DMS79 (cell line): ENCODE measurements around the gene PSPN.
"Not testable (repeated sequence)": the region's sequence is repeated elsewhere in the genome, so short reads cannot be mapped to it uniquely, and the experiment has no call there.

Experiments
- DNase-seq: peaks from one replicate; lab custom pipeline; 2025; lab: John Stamatoyannopoulos, UW

The PSPN gene

DNA sequence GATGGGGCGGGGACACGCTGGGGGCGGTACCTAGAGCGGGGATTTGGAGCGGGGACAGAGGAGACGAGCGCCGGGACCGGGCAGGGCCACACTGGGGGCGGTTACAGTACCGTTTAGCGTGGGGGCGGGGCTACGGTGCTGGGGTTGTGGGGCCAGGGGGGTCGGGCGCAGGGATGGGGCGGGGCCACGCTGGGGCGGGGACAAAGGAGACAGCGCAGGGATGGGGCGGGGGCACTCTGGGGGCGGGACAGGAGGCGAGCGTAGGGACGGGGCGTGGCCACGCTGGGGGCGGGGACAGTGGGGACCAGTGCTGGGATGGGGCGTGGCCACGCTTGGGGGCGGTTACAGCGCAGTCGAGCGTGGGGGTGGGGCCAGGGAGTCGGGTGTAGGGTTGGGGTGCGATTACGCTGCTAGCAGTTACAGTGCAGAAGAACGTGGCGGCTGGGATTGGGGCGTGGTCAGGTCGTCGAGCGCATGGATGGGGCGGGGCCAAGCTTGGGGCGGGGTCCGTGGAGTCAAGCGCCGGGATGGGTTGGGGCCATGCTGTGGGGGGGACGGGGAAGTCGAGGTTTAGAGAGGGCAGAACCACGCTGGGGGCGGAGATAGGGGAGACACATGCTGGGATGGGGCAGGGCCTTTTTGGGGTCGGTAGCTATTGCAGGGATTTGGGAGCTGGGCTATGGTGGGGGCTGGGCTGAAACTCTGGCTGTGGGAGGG, 2.5 kb downstream of the PSPN start:
- DNase-seq = peak; percentile 94

DNA sequence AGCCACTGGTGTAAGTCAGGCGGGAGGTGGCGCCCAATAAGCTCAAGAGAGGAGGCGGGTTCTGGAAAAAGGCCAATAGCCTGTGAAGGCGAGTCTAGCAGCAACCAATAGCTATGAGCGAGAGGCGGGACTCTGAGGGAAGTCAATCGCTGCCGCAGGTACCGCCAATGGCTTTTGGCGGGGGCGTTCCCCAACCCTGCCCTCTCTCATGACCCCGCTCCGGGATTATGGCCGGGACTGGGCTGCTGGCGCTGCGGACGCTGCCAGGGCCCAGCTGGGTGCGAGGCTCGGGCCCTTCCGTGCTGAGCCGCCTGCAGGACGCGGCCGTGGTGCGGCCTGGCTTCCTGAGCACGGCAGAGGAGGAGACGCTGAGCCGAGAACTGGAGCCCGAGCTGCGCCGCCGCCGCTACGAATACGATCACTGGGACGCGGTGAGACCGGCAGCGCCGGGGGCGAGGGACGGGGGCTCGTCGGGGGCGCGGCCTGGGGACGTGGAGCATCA, 3.1 kb downstream of the PSPN start, which contains the start of gene ALKBH7:
ALKBH7 (plus strand) TSS at position 201 of the 502 bp plus-strand sequence; CDS start at position 228, 27 bp downstream.
- DNase-seq = peak; percentile 98

DNA sequence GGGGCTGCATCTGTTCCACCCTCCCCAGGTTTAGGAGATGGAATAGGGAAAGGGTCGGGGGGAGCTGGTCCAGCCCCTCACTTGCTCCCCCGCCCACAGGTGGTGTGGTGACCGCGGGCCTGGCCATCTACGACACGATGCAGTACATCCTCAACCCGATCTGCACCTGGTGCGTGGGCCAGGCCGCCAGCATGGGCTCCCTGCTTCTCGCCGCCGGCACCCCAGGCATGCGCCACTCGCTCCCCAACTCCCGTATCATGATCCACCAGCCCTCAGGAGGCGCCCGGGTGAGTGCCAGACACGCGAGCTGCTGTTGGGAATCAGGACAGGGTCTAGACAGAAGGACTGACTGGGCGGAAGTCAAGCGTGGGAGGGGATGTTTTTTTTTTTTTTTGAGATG, 11.4 kb downstream of the PSPN start:
- no peak for DNase-seq

DNA sequence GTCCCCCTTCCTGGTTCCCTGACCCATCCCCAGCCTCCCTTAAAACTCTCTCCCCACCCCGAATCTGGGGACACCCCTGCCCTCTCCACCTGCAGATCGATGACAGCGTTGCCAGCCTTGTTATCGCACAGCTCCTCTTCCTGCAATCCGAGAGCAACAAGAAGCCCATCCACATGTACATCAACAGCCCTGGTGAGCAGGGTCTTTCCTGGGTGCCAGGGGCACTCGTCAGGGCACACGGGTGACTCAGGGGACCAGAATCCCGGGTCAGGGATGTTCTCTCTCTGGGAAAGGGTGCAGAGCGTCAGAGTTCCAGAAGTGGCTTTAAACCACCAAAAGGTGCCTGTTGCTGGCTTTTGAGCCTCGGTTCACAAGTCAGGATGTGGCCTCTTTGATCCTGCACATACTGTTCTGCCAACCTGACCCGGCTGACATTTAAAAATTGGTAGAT, 13.4 kb downstream of the PSPN start:
- DNase-seq = no peak

DNA sequence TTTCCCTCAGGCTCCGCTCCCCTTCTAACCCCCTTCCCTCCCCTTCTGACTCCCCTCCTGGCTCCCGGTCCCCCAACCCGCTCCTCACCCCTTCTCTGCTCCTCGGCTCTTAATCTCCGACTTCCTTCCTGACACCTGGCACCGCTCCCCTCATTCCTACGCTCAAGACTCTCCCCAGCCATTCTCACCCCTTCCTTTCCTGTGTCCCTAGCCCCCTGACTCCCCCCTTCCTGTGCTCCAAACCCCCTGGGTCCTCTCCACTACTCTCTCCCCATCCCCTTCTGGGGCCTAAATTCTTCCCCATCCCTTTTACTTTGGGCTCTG, 13.7 kb downstream of the PSPN start:
- no peak for DNase-seq

DNA sequence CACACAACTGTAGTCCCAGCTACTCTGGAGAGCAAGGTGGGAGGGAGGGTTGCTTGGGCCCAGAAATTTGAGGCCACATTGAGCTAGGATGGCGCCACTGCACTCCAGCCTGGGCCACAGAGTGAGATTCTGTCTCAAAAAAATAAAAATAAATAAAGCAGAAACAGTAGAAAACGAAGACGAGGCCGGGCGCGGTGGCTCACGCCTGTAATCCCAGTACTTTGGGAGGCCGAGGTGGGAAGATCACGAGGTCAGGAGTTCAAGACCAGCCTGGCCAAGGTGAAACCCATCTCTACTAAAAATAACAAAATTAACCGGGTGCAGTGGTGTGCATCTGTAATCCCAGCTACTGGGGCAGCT, 14.9 kb downstream of the PSPN start:
- not testable (repeated sequence) for DNase-seq

DNA sequence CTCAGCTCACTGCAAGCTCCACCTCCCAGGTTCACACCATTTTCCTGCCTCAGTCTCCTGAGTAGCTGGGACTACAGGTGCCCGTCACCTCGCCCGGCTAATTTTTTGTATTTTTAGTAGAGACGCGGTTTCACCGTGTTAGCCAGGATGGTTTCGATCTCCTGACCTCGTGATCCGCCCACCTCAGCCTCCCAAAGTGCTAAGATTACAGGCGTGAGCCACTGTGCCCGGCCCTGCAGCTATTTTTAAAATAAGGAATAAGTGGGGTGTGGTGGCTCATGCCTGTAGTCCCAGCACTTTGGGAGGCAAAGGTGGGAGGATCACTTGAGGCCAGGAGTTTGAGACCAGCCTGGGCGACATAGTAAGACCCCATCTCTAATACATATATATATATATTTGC, 15.3 kb downstream of the PSPN start:
- not testable (repeated sequence) for DNase-seq

DNA sequence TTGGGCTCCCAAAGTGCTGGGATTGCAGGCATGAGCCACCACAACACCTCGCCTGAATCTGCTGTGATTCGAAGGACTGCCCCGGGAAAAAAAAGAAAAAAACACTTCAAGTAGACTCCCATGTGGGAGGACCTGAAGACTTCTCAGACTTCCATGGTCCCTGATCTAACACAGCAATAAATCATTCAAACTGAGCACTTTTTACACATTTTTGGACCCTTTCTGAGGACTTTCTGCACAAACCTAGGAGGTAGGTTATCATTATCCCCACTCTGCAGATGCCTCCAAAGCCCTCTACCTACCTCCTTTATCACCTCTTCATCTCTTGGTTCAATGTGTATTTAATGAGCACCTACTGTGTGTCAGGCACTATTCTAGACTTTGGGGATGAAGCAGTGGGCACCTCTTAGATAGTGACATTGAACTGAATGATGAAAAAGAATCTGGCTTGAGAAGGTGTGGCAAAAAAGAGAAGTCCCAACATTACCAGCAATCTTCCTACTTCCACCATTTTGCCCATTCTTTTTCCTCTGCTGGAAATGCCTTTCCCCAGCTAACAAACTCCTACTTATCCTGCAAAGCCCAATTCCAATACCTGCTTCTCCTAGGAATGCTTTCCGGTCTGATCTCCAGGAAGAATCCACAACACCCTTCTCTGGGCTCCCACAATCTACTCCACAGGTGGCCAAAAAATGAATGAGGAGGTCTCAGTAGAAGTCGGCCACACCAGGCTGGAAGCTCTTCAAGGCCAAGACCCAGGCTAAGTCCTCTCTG, 16.0 kb downstream of the PSPN start:
- DNase-seq = no peak

DNA sequence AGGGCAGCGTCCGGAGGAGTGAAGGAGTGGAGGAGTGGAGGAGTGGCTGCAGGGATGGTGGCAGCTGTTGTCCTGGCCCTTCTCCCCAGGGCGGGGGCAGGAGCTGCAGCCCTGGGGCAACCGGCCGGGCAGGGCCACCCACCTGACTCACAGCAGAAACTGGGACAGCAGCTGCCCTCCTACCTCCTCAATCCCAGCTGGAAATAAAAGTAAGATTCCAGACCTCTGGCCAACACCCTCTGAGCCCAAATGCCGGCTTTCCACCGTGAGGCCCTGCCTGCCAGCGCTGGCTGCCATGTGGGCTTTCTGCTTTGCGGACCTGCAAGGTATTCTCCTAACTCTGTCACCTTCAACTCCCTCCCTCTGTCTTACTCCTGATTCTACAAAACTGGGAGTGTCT, 17.7 kb downstream of the PSPN start:
- DNase-seq = no peak

DNA sequence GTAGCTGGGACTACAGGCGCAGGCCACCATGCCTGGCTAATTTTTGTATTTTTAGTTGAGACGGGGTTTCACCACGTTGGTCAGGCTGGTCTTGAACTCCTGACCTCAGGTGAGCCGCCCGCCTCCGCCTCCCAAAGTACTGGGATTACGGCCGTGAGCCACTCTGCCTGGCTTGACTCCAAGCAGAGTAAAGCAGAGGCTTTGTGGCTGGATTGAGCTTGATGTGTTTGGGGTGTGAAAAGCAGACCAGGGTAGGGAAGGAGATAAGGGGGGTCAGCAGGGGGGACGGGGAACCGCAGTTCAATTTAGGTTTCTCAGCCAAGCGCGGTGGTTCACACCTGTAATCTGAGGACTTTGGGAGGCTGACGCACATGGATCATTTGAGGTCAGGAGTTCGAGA, 18.6 kb downstream of the PSPN start:
- no peak for DNase-seq

DNA sequence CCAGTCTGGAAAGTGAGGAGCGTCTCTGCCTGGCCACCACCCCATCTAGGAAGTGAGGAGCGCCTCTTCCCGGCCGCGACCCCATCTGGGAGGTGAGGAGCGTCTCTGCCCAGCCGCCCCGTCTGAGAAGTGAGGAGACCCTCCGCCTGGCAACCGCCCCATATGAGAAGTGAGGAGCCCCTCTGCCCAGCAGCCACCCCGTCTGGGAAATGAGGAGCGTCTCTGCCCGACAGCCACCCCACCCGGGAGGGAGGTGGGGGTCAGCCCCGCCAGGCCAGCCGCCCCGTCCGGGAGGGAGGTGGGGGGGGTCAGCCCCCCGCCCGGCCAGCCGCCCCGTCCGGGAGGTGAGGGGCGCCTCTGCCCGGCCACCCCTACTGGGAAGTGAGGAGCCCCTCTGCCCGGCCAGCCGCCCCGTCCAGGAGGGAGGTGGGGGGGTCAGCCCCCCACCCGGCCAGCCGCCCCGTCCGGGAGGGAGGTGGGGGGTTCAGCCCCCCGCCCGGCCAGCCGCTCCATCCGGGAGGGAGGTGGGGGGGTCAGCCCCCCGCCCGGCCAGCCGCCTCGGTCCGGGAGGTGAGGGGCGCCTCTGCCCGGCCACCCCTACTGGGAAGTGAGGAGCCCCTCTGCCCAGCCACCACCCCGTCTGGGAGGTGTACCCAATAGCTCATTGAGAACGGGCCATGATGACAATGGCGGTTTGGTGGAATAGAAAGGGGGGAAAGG, 20.3 kb downstream of the PSPN start:
- not testable (repeated sequence) for DNase-seq

DNA sequence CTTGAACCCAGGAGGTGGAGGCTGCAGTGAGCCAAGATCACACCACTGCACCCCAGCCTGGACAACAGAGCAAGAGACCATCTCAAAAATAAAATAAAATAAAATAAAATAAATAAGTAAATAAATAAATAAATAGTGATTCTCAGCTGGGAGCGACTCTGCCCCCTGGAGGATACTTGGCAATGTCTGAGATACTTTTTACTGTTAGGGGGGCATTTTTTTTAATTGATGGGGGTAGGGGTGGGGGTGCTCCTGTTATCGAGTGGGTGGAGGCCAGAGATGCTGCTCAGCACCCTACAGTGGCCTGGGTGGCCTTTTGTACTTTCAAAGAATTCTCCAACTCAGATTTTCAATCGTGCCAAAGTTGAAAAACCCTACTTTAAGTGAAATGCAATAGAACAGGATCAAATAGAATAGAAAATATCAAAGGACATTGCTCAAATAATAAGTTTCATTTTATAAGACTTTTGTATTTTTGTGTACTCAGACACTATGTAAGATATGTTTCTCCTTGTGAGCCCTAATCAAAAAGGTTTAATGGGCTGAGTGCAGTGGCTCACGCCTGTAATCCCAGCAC, 21.5 kb downstream of the PSPN start:
- DNase-seq = no peak

DNA sequence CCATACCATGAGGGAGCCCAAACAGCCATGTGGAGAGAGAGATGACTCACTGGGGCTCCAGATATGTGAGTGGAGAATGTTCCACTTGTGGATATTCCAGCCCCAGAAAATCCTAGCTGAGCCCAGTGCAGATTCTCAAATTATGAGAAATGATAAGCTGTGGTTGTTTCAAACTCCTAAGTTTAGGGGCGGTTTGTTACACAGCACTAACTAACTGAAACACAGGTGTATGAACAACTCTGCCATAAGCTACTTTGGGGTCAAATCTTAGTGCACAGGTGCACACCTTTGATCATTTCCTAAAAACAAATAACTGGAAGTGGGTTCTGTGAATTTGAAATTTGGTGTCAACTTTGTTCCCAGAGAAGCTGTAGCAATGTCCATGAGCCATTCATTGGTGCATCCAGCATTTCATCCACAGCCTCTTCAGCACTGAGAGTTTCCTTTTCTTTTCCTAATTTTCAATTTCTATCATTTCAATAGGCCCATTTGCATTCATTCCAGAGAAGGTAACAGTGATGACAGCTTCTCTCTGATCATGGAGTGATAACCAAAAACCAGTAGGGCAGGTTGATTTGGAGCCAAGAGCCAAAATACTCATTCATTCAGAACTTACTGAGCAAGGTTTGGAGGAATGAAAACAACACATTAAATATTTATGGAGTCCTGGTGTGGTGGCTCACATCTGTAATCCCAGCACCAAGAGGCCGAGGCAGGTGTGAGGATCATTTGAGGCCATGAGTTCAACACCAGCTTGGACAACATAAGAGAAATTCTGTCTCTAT, 23.2 kb downstream of the PSPN start:
- no peak for DNase-seq

DNA sequence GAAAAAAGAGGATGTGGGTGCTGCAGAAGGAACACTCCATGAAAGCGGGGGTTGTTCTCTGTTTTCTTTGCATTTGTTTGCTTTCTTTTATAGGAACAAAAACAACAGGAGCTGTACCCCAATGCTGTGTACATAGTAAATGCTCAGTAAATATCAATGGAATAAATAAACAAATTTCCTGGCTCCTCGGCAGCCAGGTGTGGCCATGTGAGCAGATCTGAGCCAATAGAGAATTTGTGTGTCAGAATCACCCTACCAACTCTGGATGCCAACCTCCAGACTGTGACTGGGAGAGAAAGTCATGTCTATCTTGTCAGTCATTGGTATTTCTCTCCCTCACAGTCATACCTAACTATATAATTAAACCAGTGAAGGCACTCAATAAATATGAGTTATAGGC, 25.0 kb downstream of the PSPN start:
- no peak for DNase-seq

DNA sequence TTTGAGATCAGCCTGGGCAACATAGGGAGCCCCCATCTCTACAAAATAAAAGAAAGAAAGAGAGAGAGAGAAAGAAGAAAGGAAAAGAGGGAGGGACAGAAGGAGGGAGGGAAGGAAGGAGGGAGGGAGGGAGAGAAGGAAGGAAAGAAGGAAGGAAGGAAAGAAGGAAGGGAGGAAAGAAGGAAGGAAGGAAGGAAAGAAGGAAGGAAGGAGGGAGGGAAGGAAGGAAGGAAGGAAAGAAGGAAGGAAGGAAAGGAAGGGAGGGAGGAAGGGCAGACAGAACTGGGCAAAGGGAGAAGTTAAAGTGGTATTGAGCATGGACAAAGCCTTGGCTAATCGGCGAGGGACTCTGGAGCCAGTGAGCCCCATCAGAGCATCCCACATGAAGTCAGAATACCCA, 26.5 kb downstream of the PSPN start:
- DNase-seq = not testable (repeated sequence)

DNA sequence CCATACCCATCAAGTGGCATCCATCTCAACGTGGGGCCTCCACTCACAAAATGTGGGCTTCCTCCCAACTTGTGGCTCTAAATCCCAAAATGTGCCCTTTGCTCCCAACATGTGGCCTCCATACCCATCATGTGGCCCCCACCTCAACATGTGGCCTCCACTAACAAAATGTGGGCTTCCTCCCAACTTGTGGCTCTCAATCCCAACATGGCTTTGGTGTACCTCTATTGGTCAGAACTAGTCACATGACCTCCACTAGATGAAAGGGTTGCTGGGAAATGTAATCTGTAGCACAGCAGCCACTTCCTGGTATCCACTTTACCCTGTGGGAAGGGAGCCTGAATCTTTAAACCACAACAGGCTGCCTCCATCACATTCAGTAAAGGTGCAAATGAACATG, 32.3 kb downstream of the PSPN start:
- no peak for DNase-seq

DNA sequence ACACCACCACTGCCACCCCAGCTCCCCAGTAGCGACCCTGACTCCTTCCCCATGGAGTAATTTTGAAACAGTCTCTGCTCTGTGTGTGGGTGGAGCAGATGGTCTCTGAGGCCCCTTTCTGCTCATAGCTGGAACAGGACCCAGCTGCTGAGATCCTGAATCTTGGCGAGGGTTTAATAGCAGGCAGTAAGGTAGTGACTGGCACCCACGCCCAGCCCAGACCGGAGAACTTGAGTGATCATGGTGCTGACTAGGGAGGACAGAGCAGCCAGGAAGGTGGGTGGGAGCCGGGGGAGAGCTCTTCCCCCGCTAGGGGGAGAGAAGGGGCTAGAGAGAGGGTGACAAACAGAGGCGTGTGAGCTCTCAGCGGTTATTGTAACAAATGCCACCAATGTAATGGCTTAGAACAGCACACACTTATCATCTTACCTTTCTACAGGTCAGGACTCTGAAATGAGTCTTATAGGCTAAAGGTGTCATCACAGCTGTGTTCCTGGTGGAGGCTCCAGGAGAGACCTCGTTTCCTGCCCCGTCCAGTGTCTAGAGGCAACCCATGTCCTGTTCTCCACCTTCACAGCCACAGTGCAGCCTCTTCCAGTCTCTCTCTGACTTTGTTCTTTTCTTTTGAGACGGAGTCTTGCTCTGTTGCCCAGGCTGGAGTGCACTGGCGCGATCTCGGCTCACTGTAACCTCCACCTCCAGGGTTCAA, 35.1 kb downstream of the PSPN start:
- DNase-seq = no peak

DNA sequence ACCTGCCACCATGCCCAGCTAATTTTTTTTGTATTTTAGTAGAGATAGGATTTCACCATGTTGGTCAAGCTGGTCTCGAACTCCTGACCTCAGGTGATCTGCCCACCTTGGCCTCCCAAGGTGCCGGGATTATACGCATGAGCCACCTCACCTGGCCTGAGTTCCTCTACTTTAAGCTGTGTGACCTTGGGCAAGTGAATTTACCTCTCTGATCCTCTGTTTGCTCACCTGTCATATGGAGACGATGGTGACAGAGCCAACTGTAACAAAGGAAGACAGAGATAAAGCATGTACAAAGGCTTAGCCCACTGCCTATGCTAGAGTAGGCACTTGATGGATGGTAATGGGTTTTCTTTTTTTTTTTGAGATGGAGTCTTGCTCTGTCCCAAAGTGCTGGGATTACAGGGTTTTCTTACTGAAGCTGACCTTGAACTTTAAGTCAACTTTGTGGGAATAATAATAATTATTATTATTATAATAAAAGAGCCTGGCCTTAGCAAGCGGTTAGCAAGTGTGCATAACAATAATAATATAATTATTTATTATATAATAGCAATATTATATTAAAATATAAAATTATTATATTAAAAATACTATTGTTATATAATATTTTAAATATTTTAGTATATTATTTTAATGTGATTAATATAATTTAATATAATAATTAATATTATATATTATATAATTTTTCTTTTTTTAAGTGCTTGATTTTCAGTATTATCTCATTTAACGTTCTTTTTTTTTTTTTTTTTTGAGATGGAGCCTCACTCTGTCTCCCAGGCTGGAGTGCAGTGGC, 41.0 kb downstream of the PSPN start:
- DNase-seq = no peak

DNA sequence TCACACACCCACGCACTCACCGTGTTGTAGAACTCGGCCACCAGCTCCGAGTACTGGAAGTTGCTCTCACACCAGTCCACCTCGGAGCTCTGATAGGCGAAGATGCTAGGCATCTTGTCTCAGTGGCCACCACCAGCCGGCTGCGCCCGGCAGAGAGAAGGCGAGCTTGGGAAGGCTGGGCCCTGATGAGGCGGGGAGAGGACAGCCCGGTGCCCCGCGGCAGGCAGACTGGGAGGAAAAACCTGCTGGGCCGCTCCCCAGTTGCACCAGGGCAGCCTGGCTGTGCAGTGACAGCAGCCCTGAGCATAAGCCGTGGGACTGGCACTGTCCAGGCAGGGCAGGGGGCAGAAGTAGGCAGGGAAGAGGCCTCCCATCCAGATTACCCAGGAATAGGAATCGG, 42.3 kb downstream of the PSPN start, which contains the start of gene ACER1:
ACER1 (minus strand) TSS at position 174 of the 400 bp plus-strand sequence; CDS start at position 113, 61 bp downstream.
- DNase-seq = no peak

DNA sequence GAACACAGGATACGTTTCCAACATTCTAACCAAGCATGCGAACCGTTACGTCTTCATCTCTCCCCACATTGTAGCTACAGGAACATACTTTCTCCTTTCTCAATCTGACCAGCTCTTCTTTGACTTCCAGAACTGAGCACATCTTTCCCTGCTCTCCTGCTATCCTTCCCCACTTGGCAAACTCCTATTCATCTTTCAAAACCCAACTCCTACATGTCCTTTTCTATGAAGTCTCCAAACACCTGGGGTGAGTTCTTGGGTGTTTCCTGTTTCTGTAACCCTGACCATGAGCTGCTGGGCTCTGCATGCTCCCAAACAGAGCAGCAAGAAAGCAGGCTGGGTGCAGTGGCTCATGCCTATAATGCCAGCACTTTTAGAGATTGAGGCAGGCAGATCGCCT, 48.9 kb downstream of the PSPN start:
- DNase-seq = no peak
